ENCODE measurements around the gene ACSS1. TPM values are rescaled to one million over a fixed set of nuclear protein-coding genes. Genes with fewer than 3 reads are reported as not detected.

Gene ACSS1
- total RNA-seq, 2 donors from 2014 or later: 25.6 to 26.4 TPM

DNA sequence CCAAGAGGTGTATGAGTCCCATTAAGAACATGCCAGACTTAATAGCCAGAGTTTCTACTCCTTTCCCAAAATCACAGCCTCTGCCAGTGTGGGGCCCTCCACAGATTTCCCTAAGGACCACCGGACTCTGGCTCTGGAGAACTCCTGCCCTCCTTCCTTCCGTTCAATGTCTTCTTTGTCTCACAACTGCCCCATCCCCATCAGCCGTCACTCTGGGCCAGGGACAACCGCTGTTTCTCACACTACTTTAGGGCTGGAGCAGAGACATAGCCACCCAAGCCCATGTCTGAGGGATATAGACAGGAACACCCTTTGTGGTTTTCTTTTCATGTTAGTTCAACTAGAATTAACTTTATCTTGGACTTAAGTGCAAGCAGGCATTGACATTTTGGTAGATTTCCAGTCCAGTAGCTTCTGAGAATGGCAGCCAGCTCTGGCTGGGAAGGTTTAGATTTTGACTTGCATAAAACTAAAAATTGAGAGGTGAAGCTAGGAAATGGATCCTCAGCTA is 6.7 kb upstream of the ACSS1 start:
- TF ChIP-seq, protein P1, sequence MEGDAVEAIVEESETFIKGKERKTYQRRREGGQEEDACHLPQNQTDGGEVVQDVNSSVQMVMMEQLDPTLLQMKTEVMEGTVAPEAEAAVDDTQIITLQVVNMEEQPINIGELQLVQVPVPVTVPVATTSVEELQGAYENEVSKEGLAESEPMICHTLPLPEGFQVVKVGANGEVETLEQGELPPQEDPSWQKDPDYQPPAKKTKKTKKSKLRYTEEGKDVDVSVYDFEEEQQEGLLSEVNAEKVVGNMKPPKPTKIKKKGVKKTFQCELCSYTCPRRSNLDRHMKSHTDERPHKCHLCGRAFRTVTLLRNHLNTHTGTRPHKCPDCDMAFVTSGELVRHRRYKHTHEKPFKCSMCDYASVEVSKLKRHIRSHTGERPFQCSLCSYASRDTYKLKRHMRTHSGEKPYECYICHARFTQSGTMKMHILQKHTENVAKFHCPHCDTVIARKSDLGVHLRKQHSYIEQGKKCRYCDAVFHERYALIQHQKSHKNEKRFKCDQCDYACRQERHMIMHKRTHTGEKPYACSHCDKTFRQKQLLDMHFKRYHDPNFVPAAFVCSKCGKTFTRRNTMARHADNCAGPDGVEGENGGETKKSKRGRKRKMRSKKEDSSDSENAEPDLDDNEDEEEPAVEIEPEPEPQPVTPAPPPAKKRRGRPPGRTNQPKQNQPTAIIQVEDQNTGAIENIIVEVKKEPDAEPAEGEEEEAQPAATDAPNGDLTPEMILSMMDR (IDR thresholded peaks at IDR 0.05): no peak
- Histone ChIP-seq H3K36me3 (no peaks in the 10 kb centered on the region), H3K9me3 (no peaks in the 10 kb centered on the region), H3K4me3 (no peak overlapping the region), H3K27me3 (no peaks in the 10 kb centered on the region), H3K4me1 (peaks cover 0 to 16% of the 10 kb centered on the region in 2 donors), H3K27ac (no peak overlapping the region)
- no peak for DNase-seq (ENCODE audit: low spot score)

DNA sequence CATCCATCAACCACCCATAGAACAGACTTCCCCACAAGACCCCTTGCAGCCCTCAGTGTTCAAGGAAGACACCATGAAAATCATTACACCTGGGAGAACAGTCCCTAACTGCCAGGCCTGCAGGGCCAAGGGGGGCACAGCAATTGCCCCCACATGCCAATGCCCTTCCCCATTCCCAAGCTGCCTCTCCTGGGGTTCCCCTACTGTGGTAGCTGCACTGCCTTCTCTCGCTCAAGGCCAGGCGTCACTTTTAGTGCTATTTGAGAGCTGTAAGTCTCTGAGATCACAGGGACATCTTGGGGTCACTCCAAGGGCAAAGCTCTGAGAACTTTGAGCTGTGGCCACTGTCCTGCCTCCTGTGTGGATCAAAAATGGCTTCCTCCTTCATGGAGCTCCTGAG is 6.0 kb upstream of the ACSS1 start:
- Histone ChIP-seq H3K4me1 (peaks cover 0 to 22% of the 10 kb centered on the region in 2 donors), H3K4me3 (no peak overlapping the region), H3K27me3 (no peaks in the 10 kb centered on the region), H3K36me3 (no peaks in the 10 kb centered on the region), H3K9me3 (no peaks in the 10 kb centered on the region), H3K27ac (no peak overlapping the region)
- TF ChIP-seq, protein P1 (IDR thresholded peaks at IDR 0.05): no peak
- no peak for DNase-seq (ENCODE audit: low spot score)

DNA sequence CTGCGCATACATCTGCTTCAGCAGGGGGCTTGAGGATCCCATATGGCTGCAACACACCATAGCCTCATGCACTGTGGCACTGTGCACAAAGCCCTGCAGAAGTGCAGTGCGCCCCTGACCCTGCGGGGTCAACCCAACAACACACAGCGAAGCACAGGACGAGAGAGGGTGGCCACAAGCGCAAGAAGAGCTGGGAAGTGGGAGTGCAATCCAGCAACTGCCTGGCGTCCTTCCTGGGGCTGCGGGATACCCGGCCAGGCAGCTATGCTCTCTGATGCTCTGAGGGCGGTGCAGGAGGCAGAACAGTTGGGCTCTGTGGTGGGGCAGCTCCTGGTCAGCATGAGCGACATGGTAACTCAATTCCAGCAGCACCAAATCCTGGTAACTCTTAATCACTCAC is 5.6 kb upstream of the ACSS1 start:
- TF ChIP-seq, protein P1 (IDR thresholded peaks at IDR 0.05): no peak
- Histone ChIP-seq H3K4me3 (no peak overlapping the region), H3K27ac (no peak overlapping the region), H3K9me3 (no peaks in the 10 kb centered on the region), H3K4me1 (peaks cover 0 to 26% of the 10 kb centered on the region in 2 donors), H3K27me3 (no peaks in the 10 kb centered on the region), H3K36me3 (no peaks in the 10 kb centered on the region)
- DNase-seq (ENCODE audit: low spot score): no peak

DNA sequence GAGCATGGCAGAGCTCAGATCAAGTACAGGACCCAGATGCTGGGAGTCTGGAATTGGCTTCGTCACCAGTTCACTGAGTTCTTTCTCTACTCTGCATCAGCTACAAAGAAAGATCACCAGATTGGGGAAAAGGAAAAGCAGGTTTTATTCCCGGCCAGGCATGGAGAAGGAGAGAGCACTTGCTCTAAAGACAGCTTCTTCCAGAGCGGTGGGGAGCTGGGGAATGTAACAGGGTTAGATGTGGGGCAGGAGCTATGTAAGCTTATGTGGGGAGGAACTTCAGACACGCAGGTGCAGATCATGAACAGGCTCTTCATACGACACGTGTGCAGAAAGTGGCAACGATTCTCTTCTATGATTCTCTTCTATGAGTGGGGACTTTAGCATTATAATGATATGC is 4.9 kb upstream of the ACSS1 start:
- Histone ChIP-seq H3K4me3 (no peak overlapping the region), H3K4me1 (peaks cover 0 to 29% of the 10 kb centered on the region in 2 donors), H3K27ac (no peak overlapping the region), H3K9me3 (no peaks in the 10 kb centered on the region), H3K36me3 (no peaks in the 10 kb centered on the region), H3K27me3 (no peaks in the 10 kb centered on the region)
- DNase-seq (ENCODE audit: low spot score): no peak
- TF ChIP-seq, protein P1 (IDR thresholded peaks at IDR 0.05): no peak

DNA sequence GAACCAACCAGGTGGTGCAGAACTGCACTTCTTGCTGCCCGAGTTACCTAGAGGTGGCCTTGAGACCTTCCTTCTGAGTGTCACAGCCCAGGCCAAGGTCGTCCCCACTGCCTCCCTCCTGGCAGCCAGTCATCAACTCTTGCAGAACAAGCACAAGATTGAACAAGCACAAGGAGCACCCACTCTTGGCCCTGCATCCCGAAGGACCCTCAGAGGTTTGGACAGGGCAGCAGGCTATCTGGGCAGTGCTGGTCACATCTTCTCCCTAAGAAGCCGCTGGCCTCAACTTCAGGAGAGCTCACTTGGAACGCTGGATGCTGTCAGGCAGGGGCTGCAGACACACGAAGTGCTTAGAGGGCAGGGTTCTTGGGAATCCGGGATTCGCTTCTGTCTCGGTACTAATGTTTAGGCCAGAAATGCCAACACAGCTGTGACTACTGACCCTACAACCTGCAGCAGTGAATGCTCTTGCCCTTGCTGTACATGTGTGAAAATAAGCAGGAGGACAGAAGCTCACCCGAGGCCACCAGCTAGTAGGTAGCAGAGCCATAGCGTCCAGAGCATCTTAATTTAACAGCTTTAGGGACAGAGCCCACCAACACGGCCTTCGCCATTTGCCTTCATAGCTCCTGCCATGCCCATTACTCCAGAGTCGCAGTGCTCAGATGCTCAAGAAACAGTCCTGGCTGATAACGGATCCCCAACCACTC is 4.0 kb upstream of the ACSS1 start:
- Histone ChIP-seq H3K27me3 (no peaks in the 10 kb centered on the region), H3K4me1 (peaks cover 0 to 32% of the 10 kb centered on the region in 2 donors), H3K36me3 (no peaks in the 10 kb centered on the region), H3K27ac (no peak overlapping the region), H3K4me3 (no peak overlapping the region), H3K9me3 (no peaks in the 10 kb centered on the region)
- TF ChIP-seq, protein P1 (IDR thresholded peaks at IDR 0.05): no peak
- DNase-seq (ENCODE audit: low spot score): no peak

All from right atrium auricular region (tissue), 2 donors.